Prostate gland (tissue), 2 donors: ENCODE data around the gene SLC66A3.

Experiments used
- POLR2A ChIP-seq: fragments of 450-650 bp; IDR thresholded peaks from one replicate; pipeline ENCODE4 v1.6.1; 2016; ENCODE audit warnings: antibody characterized with exemption, mild to moderate bottlenecking
- TF ChIP-seq, protein P1 (sequence below), 4 experiments: fragments of 200-600 bp in 2 of 4; fragments of 450-650 bp in 2 of 4; sonication (generic) in 2 of 4; IDR thresholded peaks; 1 replicate in 3 of 4; 2 replicates in 1 of 4; pipeline ENCODE4 v1.5.1; 2016 to 2019; ENCODE audit warnings: antibody characterized with exemption in 4 of 4, mild to moderate bottlenecking in 2 of 4, moderate library complexity in 2 of 4

DNA sequence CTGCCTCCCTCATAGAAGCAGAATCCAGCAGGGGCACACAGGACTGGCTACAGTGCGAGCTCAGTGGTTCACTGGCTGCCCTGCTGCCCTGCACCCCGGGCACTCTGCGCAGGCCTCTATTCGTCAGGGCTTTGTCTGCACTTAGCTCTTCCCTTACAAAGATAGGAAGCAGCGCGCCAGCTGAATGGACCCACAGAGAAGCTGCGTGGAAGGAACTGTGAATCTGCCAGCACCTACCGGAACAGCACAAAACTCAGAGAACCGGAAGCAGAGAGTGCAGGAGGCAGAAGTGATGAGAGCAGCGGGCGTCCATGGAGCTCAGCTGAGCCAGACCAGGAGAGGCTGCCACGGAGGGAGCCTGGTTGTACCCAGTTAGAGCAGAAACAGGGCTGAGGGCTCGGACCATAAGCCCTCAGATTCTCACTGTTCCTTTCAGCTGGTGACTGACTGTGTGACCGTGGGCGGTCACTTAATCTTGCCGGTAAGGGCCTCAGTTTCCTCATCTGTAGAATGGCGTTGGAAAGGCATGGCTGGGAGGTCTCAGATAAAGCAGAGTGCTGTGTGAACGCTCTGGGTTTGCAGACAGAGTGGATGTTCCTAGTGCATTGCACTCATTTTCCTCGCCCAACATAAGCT lies 23.1 kb upstream of the SLC66A3 start:
- no peak for TF ChIP-seq POLR2A
- TF ChIP-seq, protein P1, sequence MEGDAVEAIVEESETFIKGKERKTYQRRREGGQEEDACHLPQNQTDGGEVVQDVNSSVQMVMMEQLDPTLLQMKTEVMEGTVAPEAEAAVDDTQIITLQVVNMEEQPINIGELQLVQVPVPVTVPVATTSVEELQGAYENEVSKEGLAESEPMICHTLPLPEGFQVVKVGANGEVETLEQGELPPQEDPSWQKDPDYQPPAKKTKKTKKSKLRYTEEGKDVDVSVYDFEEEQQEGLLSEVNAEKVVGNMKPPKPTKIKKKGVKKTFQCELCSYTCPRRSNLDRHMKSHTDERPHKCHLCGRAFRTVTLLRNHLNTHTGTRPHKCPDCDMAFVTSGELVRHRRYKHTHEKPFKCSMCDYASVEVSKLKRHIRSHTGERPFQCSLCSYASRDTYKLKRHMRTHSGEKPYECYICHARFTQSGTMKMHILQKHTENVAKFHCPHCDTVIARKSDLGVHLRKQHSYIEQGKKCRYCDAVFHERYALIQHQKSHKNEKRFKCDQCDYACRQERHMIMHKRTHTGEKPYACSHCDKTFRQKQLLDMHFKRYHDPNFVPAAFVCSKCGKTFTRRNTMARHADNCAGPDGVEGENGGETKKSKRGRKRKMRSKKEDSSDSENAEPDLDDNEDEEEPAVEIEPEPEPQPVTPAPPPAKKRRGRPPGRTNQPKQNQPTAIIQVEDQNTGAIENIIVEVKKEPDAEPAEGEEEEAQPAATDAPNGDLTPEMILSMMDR (IDR thresholded peaks at IDR 0.05), result no peak
